GM21529 (cell line): ENCODE results near the gene BRS3.

ENCODE experiments used
- ATAC-seq: cut with Tn5 transposase; IDR thresholded peaks from one replicate; pipeline ENCODE4 v1.9.1; 2021; ENCODE audit not compliant: unreplicated experiment

BRS3 gene

DNA sequence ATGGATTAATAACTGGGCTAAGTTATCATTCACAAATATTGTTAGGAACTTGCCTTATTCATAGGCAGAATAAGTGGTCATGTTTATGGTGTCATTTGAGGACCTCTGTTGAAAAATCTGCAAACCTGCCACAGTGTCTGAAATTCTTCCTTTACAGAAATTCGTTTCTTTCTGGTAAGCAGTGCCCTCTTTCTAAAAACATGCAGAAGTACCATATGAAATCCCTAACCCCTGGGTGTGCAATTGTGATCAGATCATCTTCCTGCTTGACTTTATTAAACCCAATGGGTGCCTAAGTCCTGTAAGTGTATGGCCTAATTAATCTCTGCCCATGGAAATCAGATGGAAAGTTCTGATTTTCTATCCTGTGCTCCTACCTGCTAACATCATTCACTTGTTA, 5.3 kb downstream of the BRS3 start:
- no peak for ATAC-seq

DNA sequence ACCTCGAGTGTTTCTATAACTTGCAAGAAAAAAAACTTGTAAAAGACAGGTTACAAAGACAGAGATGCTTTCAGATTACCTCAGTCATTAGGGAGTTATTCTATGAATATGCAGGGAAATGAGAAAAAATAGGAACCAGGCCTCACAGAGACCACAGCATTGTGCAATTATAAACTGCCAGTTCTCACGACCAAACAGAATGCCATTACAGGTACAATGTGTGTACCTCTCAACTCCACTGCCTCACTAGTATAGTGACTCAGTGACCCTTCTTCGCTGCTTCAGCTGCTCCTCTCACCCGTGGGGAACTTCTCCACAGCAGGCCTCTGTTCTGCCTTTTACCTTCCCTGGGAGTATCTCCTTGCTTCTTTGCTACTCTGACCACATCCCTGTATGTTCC, 7.3 kb downstream of the BRS3 start:
- no peak for ATAC-seq

GRCh38 chrX:136496186-136496763, 8.5 kb downstream of the BRS3 start:
- ATAC-seq = no peak

DNA sequence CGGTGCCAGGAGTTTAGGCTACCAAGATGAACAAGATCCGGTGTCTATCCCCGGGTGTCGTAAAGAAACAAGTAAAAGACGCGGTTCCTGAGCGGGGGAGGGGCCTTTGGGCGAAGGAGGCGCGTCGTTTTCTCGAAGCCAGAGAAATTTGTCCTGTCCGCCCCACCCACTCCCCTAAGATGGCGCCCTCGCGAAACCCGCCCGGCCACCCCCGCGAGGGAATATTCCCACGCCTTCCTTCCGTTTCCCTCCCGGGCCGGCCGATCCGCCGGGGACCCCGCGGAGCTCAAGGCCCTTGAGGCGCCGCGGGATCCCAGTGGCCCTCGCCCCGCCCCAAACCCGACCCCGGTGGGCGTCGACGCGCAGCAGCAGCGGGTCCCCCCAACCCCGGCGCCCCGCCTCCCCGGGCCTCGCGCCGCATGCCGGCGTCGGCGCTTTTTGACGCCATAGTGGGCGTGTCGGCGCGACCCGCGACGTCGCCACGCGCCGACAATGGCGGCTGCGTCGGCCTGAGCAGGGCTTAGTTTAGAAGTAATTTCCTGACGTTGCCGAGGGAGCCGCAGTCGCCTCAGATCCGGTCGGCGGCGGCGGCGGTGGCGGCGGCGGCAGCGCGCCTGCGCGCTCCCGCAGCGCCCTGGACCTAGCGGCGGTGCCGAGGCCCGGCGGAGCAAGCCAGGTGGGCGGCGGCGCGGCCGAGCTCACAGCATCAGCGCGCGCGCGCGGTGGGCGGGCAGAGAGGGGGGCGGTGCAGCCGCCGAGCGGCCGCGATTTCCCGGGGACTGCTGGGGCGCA, 9.2 kb downstream of the BRS3 start:
- ATAC-seq = peak; percentile 70

GRCh38 chrX:136497556-136498052, 9.9 kb downstream of the BRS3 start, which contains the start of gene HTATSF1:
Gene HTATSF1, plus strand, starts transcription at chrX:136497592. Its CDS starts 93 bp downstream, at chrX:136497685.
- peak; percentile 14 for ATAC-seq

- ATAC-seq = no peak
Measured at GRCh38 chrX:136519069-136519468, 31.3 kb downstream of the BRS3 start.

DNA sequence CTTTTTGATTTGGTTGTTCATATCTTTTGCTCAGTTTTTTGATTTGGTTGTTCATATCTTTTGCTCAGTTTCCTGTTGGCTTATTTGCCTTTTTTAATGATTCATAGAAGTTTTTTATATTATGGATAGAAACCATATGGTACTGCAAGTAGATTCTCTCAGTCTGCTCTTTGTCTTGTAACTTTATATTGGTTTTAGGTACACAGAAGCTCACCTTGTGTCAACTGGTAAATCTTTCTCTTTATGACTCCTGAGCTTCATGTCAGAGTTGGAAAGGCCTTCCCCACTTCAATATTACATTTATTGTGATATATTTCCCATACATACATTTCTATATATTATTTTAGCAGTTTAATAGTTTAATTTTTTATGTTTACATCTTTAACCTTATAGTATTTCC, 36.0 kb downstream of the BRS3 start:
- ATAC-seq = no peak

- ATAC-seq = no peak
Measured at GRCh38 chrX:136525738-136526606, 38.2 kb downstream of the BRS3 start.

- no peak for ATAC-seq
Measured at GRCh38 chrX:136528645-136529315, 41.0 kb downstream of the BRS3 start.

DNA sequence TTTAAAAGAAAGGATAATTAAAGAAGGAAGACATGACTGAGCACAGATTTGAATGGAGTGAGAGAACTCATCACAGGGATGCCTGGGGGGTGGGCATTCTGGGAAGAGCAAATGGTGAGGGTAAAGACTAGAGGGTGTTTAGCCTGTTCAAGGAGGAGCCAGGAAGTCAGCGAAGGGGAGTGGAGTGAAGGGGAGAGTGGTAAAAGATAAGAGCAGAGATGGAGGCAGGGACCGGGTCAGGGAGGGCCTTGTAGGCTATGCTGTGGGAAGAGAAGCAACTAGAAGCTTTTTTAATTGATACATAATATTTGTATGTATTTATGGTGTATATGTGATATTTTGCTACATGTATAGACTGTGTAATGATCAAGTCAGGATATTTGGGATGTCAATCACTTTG, 42.0 kb downstream of the BRS3 start:
- no peak for ATAC-seq

DNA sequence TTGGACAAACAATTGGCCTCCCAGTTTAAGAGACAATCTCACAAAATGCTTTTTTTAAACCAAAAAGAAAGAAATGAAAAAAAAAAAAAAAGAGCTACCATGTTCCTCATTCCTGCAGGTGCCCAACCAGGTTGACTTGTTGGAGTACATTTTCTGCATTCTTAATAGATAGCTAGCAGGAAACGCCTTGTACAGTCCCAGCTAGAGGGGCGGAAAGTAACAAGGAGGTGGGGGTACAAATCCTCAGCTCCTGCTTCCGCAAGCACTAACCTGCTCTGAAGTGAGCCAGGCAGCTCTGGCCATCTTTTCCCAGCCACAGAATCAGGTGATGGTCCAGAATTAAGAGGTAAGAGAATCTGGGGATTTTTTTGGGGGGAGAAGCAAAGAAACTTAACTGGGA, 44.2 kb downstream of the BRS3 start, which contains the start of gene VGLL1:
Gene VGLL1, plus strand, starts transcription at position 265 of the 400 bp plus-strand sequence. CDS start 3,806 bp downstream, outside the sequence.
- ATAC-seq = no peak

GRCh38 chrX:136534131-136534530, 46.4 kb downstream of the BRS3 start:
- no peak for ATAC-seq

- ATAC-seq = no peak
Measured at GRCh38 chrX:136538811-136539210, 51.1 kb downstream of the BRS3 start.

GRCh38 chrX:136540226-136540625, 52.5 kb downstream of the BRS3 start:
- no peak for ATAC-seq

DNA sequence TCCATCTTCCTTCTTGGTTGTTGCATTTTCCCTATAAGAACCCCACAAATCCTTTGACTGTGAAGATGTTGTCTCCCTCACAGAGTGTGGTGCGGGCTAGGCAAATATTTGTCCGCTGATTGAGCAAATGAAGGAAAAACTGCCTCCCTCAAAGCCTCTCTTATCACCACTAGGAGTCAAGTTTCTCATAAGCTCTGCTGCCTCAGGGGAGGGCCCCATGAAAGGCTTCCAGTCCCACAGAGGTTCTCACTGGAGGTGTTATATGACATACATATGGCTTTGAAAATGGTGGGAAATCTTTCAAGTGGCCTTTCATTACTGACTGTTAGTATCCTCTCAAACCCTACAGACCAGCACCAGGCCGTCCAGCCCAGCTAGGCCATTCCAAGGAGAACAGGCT, 53.5 kb downstream of the BRS3 start:
- ATAC-seq = no peak

DNA sequence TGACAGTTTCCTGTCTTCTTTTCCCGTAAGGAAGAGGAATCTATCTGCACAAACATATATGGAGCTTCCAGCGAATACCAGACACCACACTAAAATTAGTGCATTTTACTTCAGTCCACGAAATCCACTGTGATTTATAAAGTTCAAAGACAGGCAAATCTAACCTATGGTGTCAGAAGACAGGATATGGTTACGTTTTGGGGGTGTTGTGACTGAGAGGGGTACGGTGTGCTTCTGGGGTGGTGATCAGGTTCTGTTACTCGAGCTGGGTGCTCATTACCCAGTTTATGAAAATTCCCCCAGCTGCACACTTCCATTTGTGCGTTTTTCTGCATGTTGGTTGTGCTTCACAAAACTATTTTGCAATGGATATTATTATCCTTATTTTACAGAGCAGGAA, 54.5 kb downstream of the BRS3 start:
- no peak for ATAC-seq
